Hematopoietic multipotent progenitor cell treated with erythropoietin and hydrocortisone succinate and interleukin-3 and kit ligand, for 4 days (in vitro differentiated cells): ENCODE measurements around the gene SLC19A1.

Source experiments
- DNase-seq: peaks from one replicate; pipeline ENCODE4 v3.0.0-alpha.2; 2015

SLC19A1 gene

GRCh38 chr21:45461806-45462341 lies 80.4 kb downstream of the SLC19A1 start:
- no peak for DNase-seq

- DNase-seq = no peak
Observed at GRCh38 chr21:45461369-45461750, 80.9 kb downstream of the SLC19A1 start.

DNA sequence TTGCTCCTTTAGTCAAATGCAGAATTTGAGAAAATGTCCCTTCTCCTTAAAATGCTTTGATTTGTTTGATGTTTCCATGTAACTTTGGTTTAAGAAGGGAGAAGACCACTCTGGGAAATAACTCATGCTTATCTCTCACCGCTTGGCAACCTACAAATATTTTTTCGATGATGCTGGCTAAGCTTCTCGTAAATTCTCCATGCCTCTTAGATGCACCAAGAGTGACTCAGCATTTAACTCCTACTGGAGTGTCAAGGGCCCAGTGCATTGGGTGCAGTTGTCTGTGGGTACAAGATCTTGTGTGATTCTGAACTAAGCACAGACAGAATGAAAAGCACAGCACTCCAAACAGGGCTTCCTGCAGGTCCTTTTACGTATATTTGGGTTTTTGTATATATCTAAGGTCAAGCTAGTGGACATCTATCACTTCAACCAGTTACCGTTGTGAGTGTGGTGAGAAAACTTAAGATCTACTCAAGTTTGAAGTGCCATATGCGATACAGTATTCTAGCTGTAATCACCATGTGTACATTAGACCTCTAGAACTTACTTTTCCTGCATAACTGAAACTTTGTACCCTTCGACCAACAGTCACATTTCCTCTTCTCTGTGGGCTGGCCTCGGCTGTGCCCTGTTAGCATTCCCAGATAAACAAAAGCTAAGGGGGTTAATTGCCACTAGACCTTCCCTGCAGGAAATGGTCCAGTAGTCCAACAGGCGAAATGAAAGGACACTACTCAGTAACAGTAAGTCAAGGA lies 81.5 kb downstream of the SLC19A1 start:
- DNase-seq = no peak

GRCh38 chr21:45460011-45460565 lies 82.2 kb downstream of the SLC19A1 start:
- DNase-seq = no peak

DNA sequence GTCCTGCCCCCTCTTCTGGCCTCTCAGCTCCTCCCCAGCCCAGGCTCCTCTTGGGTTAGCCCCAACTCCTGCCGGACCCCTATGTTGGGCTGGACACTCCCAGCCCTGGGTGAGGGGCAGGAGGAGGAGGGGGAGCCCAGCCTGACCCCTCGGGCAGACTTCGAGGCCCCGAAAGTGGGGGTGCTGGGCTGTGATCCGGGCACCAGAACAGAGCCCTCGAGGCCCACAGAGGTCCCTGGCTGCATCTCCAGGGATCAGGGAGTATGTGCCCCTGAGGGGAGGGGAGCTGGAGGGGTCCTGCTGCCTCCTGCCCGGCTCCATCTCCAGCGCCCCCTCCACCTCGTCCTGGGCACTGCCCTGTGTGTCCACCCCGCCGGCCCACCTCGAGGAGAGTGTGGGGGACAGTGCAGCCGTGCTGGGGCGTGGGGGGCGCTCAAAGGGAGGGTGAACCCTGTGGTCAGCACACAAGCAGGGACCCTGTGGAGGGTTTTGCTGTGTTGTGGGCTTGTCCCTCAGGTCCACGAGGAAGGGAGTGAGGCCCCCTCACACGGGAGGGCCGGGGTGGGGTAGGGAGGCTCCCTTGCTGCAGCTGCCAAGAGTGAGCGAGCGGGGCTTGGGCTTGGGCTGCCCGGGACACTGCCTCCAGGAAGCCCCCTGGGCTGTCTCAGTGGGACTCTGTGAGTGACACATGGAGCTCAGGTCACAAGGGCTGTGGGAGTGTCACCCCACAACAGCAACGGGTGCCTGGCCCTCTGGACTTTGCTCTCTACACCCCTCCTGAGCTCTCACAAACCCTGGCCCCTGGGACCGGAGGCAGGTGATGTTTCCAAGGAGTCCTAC lies 82.8 kb downstream of the SLC19A1 start:
- DNase-seq = no peak

- no peak for DNase-seq
Observed at GRCh38 chr21:45458281-45459170, 83.7 kb downstream of the SLC19A1 start.

DNA sequence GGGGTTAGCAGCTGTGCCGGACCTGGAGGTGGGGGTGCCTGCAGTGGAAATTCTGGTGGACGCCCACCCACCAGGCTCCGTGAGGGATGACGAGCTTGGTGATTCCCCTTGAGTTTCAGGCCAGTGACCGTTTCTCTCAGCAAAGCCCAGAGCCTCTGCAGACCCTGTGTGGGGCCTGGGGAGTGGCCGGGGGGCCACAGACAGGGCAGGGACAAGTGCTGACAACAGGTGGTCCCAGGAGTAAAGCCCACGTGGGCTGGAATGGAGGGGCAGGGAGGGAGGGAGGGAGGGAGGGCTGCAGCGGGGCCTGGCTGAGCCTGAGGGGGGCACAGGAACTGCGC lies 84.4 kb downstream of the SLC19A1 start:
- DNase-seq = no peak

- no peak for DNase-seq
Observed at GRCh38 chr21:45457161-45457831, 84.9 kb downstream of the SLC19A1 start.

GRCh38 chr21:45456584-45457160 lies 85.6 kb downstream of the SLC19A1 start:
- DNase-seq = no peak

DNA sequence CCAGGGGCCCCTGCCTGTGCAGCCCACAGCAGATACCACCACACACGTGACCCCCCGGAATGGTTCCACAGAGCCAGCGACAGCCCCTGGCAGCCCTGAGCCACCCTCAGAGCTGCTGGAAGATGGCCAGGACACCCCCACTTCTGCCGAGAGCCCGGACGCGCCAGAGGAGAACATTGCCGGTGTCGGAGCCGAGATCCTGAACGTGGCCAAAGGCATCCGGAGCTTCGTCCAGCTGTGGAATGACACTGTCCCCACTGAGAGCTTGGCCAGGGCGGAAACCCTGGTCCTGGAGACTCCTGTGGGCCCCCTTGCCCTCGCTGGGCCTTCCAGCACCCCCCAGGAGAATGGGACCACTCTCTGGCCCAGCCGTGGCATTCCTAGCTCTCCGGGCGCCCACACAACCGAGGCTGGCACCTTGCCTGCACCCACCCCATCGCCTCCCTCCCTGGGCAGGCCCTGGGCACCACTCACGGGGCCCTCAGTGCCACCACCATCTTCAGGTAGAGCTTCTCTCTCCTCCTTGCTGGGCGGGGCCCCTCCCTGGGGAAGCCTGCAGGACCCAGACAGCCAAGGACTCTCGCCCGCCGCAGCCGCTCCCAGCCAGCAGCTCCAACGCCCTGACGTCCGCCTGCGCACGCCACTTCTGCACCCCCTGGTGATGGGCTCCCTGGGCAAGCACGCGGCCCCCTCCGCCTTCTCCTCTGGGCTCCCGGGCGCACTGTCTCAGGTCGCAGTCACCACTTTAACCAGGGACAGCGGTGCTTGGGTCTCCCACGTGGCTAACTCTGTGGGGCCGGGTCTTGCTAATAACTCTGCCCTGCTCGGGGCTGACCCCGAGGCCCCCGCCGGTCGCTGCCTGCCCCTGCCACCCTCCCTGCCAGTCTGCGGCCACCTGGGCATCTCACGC lies 86.3 kb downstream of the SLC19A1 start:
- no peak for DNase-seq

GRCh38 chr21:45454926-45455673 lies 87.1 kb downstream of the SLC19A1 start:
- DNase-seq = peak; percentile 60

DNA sequence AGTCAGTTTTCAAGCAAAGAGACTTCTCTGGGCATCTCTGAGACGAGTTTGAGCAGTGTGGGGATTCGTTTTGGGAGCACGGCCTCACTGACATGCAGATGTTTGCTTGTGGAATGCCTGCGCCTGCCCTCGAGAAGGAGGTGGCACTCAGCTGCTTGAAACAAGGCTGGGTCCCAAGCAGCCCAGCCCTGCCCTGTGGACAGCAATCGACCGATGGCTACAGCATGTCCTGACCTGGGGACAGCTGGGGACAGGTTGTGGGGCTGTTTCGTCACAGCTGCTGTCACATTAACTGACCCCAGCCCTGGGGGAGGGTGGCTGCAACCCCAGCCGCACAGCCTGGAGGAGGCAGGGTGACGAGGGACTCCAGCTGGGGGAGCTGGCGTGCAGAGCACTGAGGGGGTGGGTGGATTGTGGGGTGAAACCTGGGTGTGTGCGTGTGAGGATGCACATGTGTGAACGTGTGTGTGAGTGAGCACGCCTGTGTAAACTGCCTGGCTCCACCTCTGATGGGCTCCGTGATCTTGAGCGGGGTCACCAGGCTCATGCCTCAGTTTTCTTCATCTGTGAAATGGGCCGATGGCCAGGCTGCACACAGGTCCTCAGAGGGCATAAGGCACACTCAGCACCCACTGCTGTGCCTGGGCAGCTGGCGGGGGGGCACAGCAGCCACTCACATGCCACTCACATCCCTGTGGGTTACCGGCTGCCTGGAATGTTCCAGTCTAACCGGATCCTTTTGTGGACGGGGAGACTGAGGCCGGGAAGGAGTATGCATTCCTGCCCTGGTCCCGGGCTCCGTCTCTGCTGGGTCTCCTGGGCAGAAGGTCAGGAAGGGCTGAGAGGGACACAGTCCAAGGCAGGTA lies 87.9 kb downstream of the SLC19A1 start:
- no peak for DNase-seq

DNA sequence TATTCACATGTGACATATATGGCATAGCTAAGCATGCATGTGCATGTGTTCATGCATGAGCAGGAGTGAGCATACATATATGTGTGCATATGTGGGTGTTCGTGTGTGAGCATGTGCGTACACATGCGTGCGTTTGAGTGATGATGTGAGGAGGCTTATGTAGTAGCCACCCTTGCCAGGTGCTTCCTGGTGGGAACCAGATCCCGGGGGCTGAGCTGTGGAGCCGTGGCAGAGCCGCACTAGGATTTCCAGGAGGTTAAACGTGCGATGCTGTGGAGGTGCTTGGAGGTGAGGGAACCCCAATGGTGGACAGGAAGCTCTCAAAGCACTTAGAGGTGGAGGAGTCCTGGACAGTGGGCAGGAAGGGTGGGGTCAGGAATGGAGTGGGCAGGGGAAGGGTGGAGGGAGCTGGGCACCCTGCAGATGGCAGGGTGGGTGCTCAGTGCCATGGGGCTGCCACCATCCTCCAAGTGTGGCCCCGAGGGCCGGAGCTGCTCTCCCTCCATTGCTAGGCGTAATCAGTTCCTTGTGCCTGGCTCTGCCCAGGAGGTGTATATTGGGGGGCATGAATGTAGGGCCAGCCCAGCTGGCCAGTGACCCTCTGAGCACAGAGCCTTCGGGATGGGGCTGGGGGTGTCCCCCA lies 88.8 kb downstream of the SLC19A1 start:
- DNase-seq = no peak

DNA sequence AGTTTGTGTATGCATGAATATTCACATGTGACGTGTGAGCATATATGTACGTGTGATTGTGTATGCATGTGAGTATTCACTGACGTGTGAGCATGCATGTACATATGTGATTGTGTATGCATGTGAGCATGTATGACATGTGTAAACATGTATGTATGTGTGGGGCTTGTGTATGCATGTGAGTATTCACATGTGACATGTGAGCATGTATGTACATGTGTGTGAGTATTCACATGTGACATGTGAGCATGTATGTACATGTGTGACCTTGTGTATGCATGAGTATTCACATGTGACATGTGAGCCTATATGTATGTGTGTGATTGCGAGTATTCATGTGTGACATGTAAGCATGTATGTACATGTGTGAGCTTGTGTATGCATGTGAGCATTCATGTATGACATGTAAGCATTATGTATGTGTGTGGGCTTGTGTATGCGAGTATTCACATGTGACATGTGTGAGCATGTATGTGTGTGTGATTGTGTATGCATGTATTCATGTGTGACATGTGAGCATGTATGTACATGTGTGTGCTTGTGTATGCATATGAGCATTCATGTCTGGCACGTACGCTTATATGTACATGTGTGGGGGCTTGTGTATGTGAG lies 89.4 kb downstream of the SLC19A1 start:
- DNase-seq = no peak

GRCh38 chr21:45451771-45452182 lies 90.5 kb downstream of the SLC19A1 start:
- no peak for DNase-seq

DNA sequence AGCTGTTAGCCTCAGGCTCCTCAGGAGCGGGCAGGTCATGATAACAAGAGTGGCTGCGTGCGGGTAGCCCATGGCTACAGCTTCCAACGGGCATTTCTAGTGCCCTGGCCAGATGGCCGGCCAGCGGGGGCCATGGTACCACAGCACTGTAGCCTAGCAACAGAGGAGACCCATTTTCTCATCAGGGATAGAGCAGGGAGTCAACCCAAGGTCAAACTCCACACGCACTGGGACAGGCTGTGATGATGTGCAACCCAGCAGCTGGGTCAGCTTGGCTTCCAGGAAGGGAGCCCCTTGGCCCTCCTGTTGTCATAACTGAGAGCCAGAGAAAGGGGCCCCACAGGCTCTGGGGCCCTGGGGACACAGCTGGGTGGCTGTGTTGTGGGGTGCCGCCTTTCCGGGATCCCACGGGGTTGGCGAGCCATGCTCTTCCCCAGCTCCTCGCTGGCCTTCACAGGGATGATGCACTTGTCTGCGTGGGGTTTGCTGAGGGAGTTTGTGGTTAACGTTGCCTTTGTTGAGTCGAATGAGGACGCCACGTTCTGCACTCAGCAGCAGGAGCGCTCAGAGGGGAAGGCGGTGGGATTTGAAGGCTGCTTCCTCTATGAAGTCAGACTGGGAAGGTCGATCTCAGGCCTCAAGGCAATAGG lies 91.0 kb downstream of the SLC19A1 start:
- no peak for DNase-seq

DNA sequence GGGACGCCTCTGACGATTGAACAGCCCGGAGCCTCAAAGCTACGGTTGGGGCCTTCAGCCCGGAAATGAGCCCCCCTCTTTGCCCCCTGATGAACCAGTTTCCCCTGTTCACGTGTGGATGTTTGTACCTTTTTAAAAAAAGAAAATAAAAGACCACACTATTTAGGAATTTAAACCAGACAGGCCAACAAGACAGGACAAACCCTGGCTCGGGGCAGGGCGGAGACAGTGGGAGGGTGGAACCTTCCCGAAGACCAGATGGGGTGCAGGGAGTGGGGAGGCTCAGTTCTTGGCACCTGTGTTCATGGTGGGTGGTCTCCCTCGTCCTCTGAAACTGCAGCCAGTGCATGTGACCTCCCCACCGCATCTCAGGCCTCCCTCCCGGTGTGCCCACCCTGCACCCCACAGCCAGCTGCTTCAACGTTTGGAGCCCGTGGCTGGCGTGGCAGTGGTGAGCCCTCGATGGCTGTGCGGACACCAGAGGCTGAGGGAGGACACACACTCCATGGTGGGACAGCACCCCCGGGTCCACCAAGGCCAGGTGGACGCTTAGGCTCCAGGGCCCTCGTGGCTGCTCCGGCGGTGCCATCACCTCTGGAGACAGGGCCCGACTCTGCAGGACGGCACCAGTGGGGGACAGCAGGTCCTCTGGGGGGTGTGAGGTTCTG lies 91.7 kb downstream of the SLC19A1 start:
- DNase-seq = no peak
